K562 (cell line): ENCODE results near the gene SNX33.

Source experiments
- ARID2 ChIP-seq: fragments of 450-650 bp; IDR thresholded peaks from 2 replicates; pipeline ENCODE4 v1.6.1; 2017; ENCODE audit warnings: antibody characterized with exemption, mild to moderate bottlenecking
- CAMTA2 ChIP-seq: fragments of 250-450 bp; sonication (Bioruptor Pico); conservative IDR thresholded peaks from 2 replicates; pipeline ENCODE4 v1.5.1; 2022
- CREM ChIP-seq: IDR thresholded peaks from 2 replicates; pipeline ENCODE4 v1.6.1; 2014; ENCODE audit warnings: antibody characterized with exemption, low read depth
- SIN3A ChIP-seq, 2 experiments: fragments of 150-350 bp in 1 of 2; IDR thresholded peaks; 2 replicates each; pipeline ENCODE4 v1.6.1; 2011 to 2016; ENCODE audit warnings: borderline replicate concordance in 2 of 2, low read depth in 2 of 2, low read length in 2 of 2, mild to moderate bottlenecking in 2 of 2, moderate library complexity in 2 of 2; ENCODE audit not compliant: control insufficient read depth in 1 of 2
- SMC3 ChIP-seq: conservative IDR thresholded peaks from 2 replicates; pipeline ENCODE4 v1.6.1; 2011; ENCODE audit warnings: low read depth, low read length, improper control_type of control experiment; ENCODE audit not compliant: insufficient read depth
- ZNF24 ChIP-seq: fragments of 450-650 bp; IDR thresholded peaks from 2 replicates; pipeline ENCODE4 v1.6.1; 2016
- ZNF408 ChIP-seq: fragments of 250-450 bp; sonication (Bioruptor Pico); IDR thresholded peaks from 2 replicates; pipeline ENCODE4 v1.4.0; 2020; ENCODE audit warnings: low read depth, mild to moderate bottlenecking, moderate library complexity
- ZSCAN29 ChIP-seq: fragments of 450-650 bp; IDR thresholded peaks from 2 replicates; pipeline ENCODE4 v1.6.1; 2017
- TF ChIP-seq, protein P1 (sequence below): fragments of 450-650 bp; formaldehyde crosslinking; IDR thresholded peaks from 2 replicates; pipeline ENCODE4 v1.4.0; 2020; ENCODE audit warnings: mild to moderate bottlenecking, moderate library complexity
- TF ChIP-seq, protein P2 (sequence below): fragments of 250-450 bp; sonication (Bioruptor Pico); IDR thresholded peaks from 2 replicates; pipeline ENCODE4 v1.4.0; 2020; ENCODE audit warnings: borderline replicate concordance
- TF ChIP-seq, protein P3 (sequence below), 2 experiments: fragments of 450-650 bp; formaldehyde crosslinking in 1 of 2; IDR thresholded peaks; 2 replicates each; pipeline versions ENCODE4 v1.4.0 to v1.6.1; 2014 to 2020; ENCODE audit warnings: mild to moderate bottlenecking in 2 of 2, borderline replicate concordance in 1 of 2, low read depth in 1 of 2

DNA sequence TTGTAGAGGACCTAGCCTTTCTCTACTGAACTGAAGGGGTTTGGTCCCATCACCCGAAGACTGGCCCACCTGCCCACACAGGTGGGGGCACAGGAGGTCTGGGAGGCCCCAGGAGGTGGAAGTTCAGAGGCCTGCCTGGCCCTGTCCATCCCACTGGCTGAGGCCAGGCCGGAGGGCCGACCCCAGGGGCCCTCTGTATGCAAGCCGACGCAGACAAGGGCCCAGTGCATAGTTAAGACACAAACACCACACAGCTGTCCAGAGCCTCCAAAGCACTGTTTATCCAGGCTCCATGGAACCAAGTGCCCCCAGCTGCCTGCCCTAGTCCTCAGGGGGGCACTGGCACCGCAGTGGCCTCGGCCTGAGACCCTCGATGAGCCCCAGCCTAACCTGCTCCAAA is 26.7 kb downstream of the SNX33 start:
- TF ChIP-seq ZSCAN29 = no peak
- TF ChIP-seq, protein P1, sequence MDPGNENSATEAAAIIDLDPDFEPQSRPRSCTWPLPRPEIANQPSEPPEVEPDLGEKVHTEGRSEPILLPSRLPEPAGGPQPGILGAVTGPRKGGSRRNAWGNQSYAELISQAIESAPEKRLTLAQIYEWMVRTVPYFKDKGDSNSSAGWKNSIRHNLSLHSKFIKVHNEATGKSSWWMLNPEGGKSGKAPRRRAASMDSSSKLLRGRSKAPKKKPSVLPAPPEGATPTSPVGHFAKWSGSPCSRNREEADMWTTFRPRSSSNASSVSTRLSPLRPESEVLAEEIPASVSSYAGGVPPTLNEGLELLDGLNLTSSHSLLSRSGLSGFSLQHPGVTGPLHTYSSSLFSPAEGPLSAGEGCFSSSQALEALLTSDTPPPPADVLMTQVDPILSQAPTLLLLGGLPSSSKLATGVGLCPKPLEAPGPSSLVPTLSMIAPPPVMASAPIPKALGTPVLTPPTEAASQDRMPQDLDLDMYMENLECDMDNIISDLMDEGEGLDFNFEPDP (CRISPR knock-in tag) = no peak
- TF ChIP-seq, protein P2, sequence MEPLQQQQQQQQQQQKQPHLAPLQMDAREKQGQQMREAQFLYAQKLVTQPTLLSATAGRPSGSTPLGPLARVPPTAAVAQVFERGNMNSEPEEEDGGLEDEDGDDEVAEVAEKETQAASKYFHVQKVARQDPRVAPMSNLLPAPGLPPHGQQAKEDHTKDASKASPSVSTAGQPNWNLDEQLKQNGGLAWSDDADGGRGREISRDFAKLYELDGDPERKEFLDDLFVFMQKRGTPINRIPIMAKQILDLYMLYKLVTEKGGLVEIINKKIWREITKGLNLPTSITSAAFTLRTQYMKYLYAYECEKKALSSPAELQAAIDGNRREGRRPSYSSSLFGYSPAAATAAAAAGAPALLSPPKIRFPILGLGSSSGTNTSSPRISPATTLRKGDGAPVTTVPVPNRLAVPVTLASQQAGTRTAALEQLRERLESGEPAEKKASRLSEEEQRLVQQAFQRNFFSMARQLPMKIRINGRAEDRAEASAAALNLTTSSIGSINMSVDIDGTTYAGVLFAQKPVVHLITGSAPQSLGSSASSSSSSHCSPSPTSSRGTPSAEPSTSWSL (CRISPR knock-in tag) = no peak
- TF ChIP-seq, protein P3, sequence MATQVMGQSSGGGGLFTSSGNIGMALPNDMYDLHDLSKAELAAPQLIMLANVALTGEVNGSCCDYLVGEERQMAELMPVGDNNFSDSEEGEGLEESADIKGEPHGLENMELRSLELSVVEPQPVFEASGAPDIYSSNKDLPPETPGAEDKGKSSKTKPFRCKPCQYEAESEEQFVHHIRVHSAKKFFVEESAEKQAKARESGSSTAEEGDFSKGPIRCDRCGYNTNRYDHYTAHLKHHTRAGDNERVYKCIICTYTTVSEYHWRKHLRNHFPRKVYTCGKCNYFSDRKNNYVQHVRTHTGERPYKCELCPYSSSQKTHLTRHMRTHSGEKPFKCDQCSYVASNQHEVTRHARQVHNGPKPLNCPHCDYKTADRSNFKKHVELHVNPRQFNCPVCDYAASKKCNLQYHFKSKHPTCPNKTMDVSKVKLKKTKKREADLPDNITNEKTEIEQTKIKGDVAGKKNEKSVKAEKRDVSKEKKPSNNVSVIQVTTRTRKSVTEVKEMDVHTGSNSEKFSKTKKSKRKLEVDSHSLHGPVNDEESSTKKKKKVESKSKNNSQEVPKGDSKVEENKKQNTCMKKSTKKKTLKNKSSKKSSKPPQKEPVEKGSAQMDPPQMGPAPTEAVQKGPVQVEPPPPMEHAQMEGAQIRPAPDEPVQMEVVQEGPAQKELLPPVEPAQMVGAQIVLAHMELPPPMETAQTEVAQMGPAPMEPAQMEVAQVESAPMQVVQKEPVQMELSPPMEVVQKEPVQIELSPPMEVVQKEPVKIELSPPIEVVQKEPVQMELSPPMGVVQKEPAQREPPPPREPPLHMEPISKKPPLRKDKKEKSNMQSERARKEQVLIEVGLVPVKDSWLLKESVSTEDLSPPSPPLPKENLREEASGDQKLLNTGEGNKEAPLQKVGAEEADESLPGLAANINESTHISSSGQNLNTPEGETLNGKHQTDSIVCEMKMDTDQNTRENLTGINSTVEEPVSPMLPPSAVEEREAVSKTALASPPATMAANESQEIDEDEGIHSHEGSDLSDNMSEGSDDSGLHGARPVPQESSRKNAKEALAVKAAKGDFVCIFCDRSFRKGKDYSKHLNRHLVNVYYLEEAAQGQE (IDR thresholded peaks at IDR 0.05; ENCODE audit: borderline replicate concordance) = no peak
- TF ChIP-seq, protein P3 (CRISPR knock-in tag; IDR thresholded peaks at IDR 0.05; ENCODE audit: low read depth) = no peak
- no peak for TF ChIP-seq SMC3
- no peak for TF ChIP-seq ZNF408
- TF ChIP-seq ZNF24 = no peak
- no peak for TF ChIP-seq ARID2
- no peak for TF ChIP-seq CREM
- TF ChIP-seq SIN3A (IDR thresholded peaks at IDR 0.05; ENCODE audit: borderline replicate concordance in 2 of 2, control insufficient read depth in 1 of 2, low read depth in 2 of 2, low read length in 2 of 2) = no peak
- TF ChIP-seq CAMTA2 = no peak
